Measurements from ENCODE around the gene RHPN2. TPM values are rescaled to one million over a fixed set of nuclear protein-coding genes. Genes with fewer than 3 reads are reported as not detected.
"Not testable (repeated sequence)": the region's sequence is repeated elsewhere in the genome, so short reads cannot be mapped to it uniquely, and the experiment has no call there.

The RHPN2 gene
- total RNA-seq, 1 donor from 2014 or later: 3.4 TPM

GRCh38 chr19:32969549-32969948 lies 95.1 kb downstream of the RHPN2 start:
- Histone ChIP-seq H3K4me1 (peaks cover 14% of the 10 kb centered on the region), H3K27ac (no peak overlapping the region), H3K27me3 (no peaks in the 10 kb centered on the region), H3K4me3 (no peak overlapping the region), H3K9me3 (no peaks in the 10 kb centered on the region), H3K36me3 (peaks cover 0 to 17% of the 10 kb centered on the region in 2 donors)
- TF ChIP-seq CTCF (IDR thresholded peaks at IDR 0.05): no peak
- no peak for TF ChIP-seq POLR2AphosphoS5 (IDR thresholded peaks at IDR 0.05; ENCODE audit: insufficient read depth in 1 of 2, low read depth in 1 of 2)
- no peak for TF ChIP-seq POLR2A (IDR thresholded peaks at IDR 0.05)
- intact Hi-C loops (cut with DNase I): no loop called here
- DNase-seq (ENCODE audit: extremely low spot score in 2 of 2): no peak

GRCh38 chr19:32966750-32967149 lies 97.9 kb downstream of the RHPN2 start:
- TF ChIP-seq CTCF (IDR thresholded peaks at IDR 0.05) (no peak), POLR2AphosphoS5 (IDR thresholded peaks at IDR 0.05; ENCODE audit: insufficient read depth in 1 of 2, low read depth in 1 of 2) (no peak), POLR2A (IDR thresholded peaks at IDR 0.05) (no peak)
- Histone ChIP-seq H3K27ac (no peak overlapping the region), H3K4me1 (peaks cover 14% of the 10 kb centered on the region), H3K36me3 (peaks cover 0 to 35% of the 10 kb centered on the region in 2 donors), H3K4me3 (no peak overlapping the region), H3K27me3 (no peaks in the 10 kb centered on the region), H3K9me3 (no peaks in the 10 kb centered on the region)
- intact Hi-C loops (cut with DNase I): no loop called here
- no peak for DNase-seq (ENCODE audit: extremely low spot score in 2 of 2)

- H3K27ac ChIP-seq: no peak overlapping the region
- intact Hi-C loops (cut with DNase I): no loop called here
- DNase-seq (ENCODE audit: extremely low spot score in 2 of 2): no peak
- no peaks in the 10 kb centered on the region for H3K9me3 ChIP-seq
- peaks cover 5 to 58% of the 10 kb centered on the region in 2 donors for H3K36me3 ChIP-seq
- H3K4me3 ChIP-seq: no peak overlapping the region
- TF ChIP-seq CTCF (IDR thresholded peaks at IDR 0.05): no peak
- TF ChIP-seq POLR2AphosphoS5 (IDR thresholded peaks at IDR 0.05; ENCODE audit: insufficient read depth in 1 of 2, low read depth in 1 of 2): no peak
- TF ChIP-seq POLR2A (IDR thresholded peaks at IDR 0.05): no peak
- H3K27me3 ChIP-seq: no peaks in the 10 kb centered on the region
- no peaks in the 10 kb centered on the region for H3K4me1 ChIP-seq
Observed at GRCh38 chr19:32945260-32945659, 119.4 kb downstream of the RHPN2 start.

GRCh38 chr19:32941273-32941672 lies 123.4 kb downstream of the RHPN2 start:
- H3K4me3 ChIP-seq; H3K4me1 ChIP-seq; H3K27me3 ChIP-seq; intact Hi-C loops (cut with DNase I); H3K9me3 ChIP-seq; DNase-seq (ENCODE audit: extremely low spot score in 2 of 2); H3K27ac ChIP-seq: not testable (repeated sequence)
- H3K36me3 ChIP-seq: peaks cover 0 to 55% of the 10 kb centered on the region in 2 donors

GRCh38 chr19:32936065-32936464 lies 128.6 kb downstream of the RHPN2 start:
- H3K27ac ChIP-seq: no peak overlapping the region
- no peaks in the 10 kb centered on the region for H3K9me3 ChIP-seq
- no peak overlapping the region for H3K4me3 ChIP-seq
- no peak for DNase-seq (ENCODE audit: extremely low spot score in 2 of 2)
- intact Hi-C loops (cut with DNase I): no loop called here
- H3K4me1 ChIP-seq: no peaks in the 10 kb centered on the region
- peaks cover 0 to 53% of the 10 kb centered on the region in 2 donors for H3K36me3 ChIP-seq
- TF ChIP-seq POLR2A (IDR thresholded peaks at IDR 0.05) (no peak), CTCF (IDR thresholded peaks at IDR 0.05) (no peak), POLR2AphosphoS5 (IDR thresholded peaks at IDR 0.05; ENCODE audit: insufficient read depth in 1 of 2, low read depth in 1 of 2) (no peak)
- no peaks in the 10 kb centered on the region for H3K27me3 ChIP-seq

- Histone ChIP-seq H3K27me3 (no peaks in the 10 kb centered on the region), H3K4me3 (no peak overlapping the region), H3K4me1 (no peaks in the 10 kb centered on the region), H3K9me3 (no peaks in the 10 kb centered on the region), H3K36me3 (peaks cover 0 to 57% of the 10 kb centered on the region in 2 donors), H3K27ac (no peak overlapping the region)
- intact Hi-C loops (cut with DNase I): no loop called here
- no peak for DNase-seq (ENCODE audit: extremely low spot score in 2 of 2)
- TF ChIP-seq POLR2AphosphoS5 (IDR thresholded peaks at IDR 0.05; ENCODE audit: insufficient read depth in 1 of 2, low read depth in 1 of 2) (no peak), POLR2A (IDR thresholded peaks at IDR 0.05) (no peak), CTCF (IDR thresholded peaks at IDR 0.05) (no peak)
Observed at GRCh38 chr19:32935629-32936028, 129.1 kb downstream of the RHPN2 start.

Measured in vagina (tissue), 2 donors.